HG03460 (cell line): Measurements from ENCODE around the gene DCC.

Experiments used
- ATAC-seq: cut with Tn5 transposase; IDR thresholded peaks from one replicate; pipeline ENCODE4 v1.9.1; 2021; ENCODE audit not compliant: unreplicated experiment

Gene DCC

GRCh38 chr18:52812834-52813233 lies 472.8 kb downstream of the DCC start:
- no peak for ATAC-seq

DNA sequence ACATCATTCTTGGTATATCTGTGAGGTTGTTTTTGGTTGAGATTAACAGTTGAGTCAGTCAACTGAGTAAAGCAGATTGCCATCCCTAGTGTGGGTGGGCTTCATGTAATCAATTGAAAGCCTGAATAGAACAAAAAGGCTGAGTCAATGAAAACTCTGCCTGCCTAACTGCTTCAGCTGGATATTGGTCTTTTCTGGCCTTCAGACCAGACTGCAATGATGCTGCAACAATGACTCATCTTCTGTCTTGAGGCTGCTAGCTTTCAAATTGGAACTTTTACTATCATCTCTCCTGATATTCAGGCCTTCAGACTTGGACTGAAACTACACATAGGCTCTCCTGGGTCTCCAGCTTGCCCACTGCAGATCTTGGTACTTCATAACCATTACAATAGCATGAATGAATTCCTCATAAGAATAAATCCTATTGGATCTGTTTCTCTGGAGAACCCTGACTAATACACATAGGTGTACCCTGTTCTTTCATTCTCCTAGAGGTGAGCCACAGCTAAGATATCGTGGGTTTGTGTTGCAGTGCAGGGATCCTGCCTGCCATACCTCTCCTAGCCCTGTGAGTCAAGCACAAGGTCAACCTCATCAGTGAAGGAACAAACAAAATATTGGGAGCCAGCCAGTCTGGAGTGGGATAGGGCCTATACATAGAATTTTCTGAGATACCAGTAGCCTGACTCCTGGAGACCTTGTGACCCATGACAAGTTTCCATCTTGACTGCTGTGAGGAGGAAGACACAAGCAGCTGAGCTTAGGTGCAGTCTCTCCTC lies 473.8 kb downstream of the DCC start:
- no peak for ATAC-seq

DNA sequence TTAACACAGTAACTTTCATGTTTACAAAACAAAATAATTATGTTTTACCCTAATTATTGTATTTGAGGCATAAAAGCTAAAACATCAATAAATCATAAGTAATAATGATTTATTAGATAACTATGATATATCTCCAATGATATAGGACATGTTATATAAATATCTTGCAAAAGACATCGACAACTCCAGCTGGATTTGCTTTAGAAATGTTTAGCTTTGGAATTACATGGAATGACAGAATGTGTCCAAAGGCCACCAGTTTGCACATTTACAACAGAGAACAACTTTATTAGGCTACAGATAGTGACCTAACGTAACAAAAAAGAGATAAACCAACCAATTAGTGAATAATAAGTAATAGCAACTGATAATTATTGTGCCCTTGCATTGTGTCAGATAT lies 475.7 kb downstream of the DCC start:
- no peak for ATAC-seq

GRCh38 chr18:52816121-52816520 lies 476.1 kb downstream of the DCC start:
- ATAC-seq = no peak

DNA sequence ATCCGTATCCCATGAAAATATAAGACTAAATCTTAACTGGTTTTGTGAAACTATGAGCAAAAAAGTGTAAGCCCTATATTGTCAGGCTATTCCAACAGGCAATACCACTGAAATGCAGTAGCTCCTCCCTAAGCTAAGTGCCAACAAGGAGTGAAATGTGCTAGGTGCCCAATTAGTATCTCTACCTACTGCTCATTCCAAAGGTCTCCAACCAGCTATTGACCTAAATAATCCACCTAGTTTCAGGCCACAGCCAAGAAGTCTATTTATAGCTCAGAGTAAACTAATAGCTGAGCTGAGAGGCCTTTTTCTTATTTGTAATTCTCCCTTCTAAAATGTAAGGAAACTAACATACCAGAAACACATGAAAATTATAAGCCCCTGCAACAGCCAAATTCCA lies 482.2 kb downstream of the DCC start:
- no peak for ATAC-seq

DNA sequence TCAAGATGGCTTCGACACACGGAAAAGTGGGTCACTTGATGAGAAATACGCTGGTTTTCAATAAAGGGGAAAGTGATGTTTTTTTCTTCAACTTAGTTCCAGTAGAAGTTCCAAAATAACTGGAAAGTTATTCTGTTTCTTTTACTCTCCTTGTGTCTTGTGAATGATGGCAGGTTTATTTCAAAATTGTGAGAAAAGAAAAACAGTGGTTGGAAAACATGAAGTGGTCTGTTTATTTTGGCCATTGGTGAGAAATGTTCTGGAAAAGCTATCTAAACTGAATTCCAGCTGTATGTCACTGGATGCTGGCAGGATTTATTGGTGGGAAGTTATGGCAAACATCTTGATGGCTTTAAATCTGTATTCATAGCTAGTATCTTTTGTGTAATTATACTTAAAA lies 484.1 kb downstream of the DCC start:
- ATAC-seq = no peak

GRCh38 chr18:52826994-52827393 lies 487.0 kb downstream of the DCC start:
- ATAC-seq = no peak

DNA sequence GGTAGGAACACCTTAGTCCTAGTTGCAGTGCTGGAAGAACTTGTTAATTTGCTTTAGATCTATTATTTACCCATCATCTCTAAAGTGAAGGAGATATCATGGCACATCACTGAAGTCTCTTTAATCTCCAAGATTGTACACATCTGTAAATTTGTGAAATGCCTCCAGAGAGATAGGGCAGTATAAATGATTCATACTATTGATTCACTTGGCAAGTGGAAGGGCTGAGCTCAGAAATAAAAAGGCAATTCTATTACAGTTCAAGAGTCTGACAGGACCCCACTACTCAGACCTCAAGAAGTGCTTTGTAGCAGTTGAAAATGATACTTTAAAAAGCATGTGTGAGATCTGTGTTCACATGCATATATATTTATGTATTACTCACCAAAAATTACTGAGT lies 489.3 kb downstream of the DCC start:
- ATAC-seq = no peak

DNA sequence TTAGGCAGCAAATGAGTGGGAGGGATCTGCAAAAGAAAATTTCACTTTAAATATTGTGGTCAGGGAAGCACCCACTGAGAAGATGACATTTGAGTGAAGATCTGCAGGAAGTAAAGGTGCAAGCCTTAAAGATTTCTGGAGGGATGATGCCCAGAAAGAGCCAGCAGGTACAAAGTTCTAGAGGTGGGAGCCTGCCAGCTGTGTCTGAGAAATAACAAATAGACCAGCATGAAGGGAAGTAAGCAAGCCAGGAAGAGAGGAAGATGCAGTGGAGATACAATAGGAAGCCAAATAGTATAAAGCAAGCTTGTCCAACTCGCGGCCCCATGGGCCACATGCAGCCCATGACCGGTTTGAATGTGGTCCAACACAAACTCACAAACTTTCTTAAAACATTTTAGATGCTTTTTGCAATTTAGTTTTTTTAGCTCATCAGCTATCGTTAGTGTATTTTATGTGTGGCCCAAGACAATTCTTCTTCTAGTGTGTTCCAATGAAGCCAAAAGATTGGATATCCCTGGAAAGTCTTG lies 489.9 kb downstream of the DCC start:
- ATAC-seq = no peak

DNA sequence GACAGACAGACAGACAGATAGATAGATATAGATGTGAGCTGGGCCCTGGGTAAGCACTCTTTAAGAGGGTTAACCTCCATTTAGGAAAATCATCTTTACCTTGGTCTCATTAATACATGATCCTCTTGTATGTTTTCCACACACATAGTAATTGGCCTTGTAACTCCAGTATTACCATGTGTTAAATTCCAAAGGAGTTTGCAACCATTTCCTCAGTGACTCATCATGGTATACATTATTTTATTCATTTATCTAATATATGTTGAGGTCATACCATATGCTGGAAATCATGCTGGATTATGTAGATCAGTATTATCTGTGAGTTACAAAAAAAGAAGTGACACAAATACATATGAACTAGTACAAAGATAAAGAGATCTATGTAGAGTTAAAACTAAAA lies 504.3 kb downstream of the DCC start:
- ATAC-seq = no peak

DNA sequence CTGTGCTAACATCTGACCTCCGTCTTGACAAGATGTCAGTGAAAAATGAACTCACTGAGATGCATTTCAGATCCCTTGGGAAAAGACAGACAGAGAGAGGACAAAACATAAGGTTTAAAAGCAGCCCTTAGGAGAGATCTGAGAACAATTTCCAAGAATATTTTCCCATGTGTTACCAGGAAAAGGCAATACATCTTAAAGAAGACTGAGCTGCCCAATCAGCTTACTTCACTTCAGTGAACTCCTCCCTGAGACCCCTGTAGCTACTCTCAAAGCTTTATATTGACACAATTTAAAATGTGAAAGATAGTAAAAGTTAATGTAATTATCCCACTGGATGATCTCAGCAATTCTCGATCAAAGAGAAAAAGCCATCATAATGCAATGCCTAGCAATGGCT lies 505.0 kb downstream of the DCC start:
- no peak for ATAC-seq

- ATAC-seq = no peak
Measured at GRCh38 chr18:52850031-52850560, 510.1 kb downstream of the DCC start.

DNA sequence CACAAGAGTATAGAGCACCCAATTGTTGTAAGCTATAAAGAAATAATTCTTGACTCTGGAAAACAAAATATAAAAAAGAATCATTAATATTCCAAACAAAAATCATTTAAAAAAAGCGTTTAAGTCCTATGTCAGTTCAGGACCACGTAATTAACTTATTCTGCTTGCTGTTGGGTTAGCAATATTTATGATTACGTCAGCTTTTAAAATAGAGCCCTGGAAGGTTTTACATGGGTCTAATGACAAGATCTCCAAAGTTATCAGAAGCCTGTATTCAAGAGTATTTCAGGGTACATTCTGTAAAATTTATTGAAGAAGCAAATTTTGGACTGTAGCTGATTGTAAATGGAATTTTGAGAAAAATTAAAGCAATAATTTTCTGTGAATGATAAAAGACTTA lies 521.6 kb downstream of the DCC start:
- ATAC-seq = no peak

DNA sequence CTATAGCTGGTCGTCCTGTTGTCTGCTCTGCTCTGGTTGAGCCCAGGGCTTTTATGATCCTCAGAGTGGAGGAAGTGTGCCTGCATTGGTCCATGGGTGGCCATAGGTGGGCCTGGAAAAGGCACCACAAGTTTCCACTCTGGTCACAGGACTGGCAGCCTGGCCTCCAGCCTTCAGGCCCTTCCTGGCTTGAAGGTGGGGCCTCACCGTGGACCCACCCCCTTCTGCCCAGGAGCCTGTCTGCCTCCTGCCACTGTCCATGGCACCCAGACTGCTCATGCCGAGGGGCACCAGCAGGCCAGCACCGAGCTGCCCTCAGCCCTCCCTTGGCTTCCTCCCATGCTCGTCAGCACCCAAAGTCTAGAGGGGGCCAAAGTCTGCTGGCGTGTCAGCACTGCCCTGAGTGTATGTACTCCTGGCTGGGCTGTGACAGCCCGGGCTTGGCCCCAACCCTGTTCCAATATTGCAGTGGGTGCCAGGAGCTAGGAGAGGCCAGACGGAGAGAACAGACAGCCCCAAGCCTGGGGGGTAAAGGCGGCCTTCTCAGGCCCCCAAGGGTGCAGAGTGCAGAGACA lies 529.4 kb downstream of the DCC start:
- ATAC-seq = no peak

- no peak for ATAC-seq
Measured at GRCh38 chr18:52869942-52870907, 530.2 kb downstream of the DCC start.

- ATAC-seq = no peak
Measured at GRCh38 chr18:52874774-52875173, 534.8 kb downstream of the DCC start.

GRCh38 chr18:52875725-52876124 lies 535.7 kb downstream of the DCC start:
- no peak for ATAC-seq

DNA sequence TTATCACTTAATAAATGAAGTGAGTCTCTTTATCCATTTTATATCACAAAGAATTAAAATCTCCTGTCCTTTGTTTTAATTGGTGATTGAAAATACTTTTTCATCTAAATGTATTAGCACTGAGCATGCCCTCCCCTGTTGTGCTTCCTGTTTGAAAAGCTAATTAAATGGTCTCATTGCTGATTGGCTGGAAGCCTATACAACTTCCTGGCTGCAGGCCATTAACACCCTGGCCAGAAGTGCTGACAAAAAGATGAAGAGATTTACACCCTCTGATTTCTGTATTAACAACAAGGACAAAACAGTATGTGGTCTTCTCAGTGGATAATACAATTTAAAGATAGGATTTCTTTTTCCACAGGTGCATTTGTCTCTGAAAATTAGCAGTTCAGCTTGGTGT lies 548.0 kb downstream of the DCC start:
- no peak for ATAC-seq

DNA sequence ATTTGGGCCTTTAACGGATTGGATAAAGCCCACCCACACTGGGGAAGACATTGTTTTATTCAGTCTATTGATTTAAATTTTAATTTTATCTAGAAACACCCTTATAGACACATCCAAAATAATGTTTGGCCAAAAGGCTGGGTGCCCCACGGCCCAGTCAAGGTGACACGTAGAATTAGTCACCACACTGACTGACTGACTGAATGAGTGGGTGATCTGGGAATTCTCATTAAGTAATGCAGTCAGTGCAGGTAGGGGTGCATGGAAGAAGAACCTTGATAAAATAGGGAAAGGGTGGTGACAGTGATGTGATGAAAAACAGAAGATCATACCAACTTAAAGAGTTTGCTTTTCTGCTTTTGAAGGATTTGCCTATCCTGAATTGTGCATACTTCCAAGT lies 554.8 kb downstream of the DCC start:
- ATAC-seq = no peak

- no peak for ATAC-seq
Measured at GRCh38 chr18:52897611-52898484, 557.9 kb downstream of the DCC start.
